DMS114 treated with DMSO at 0.1 percent for 48 hours (cell line): ENCODE measurements around the gene COX10.

Source experiments
- DNase-seq: peaks from one replicate; lab custom pipeline; 2025; ENCODE audit not compliant: unreplicated experiment; lab: John Stamatoyannopoulos, UW

Gene COX10

GRCh38 chr17:14245002-14245401, 175.7 kb downstream of the COX10 start:
- DNase-seq = no peak

DNA sequence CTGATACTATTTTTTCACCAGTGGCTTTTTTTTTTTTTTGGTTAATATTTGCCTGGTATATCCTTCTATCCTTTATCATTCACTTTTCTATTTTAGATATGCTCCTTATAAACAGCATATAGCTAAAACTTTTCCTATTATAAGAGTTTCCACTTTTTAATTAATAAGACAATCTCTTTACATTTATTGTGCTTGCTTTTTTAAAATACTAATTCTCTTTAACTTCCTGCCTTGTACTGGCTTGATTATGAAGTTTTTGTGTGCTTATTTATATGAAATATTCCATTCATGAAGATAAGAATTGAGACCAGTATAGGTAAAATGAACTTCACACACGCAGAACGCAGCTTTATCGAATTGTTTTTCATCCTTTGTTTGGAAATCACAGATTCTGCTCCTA, 176.3 kb downstream of the COX10 start:
- DNase-seq = no peak
